Muscle of leg (tissue), 11 donors: Measurements from ENCODE around the gene RPUSD3. TPM values are rescaled to one million over a fixed set of nuclear protein-coding genes. Genes with fewer than 3 reads are reported as not detected.

Experiments
- DNase-seq: peaks from one replicate; pipeline ENCODE4 v3.0.0; 2013
- H3K27ac ChIP-seq: one replicate; pipeline ENCODE4 v1.5.1; 2013; ENCODE audit warnings: mild to moderate bottlenecking, low read length, control low read depth
- H3K27me3 ChIP-seq: one replicate; pipeline ENCODE4 v1.6.1; 2013; ENCODE audit warnings: low read length; ENCODE audit not compliant: control insufficient read depth, insufficient read depth
- H3K36me3 ChIP-seq: one replicate; pipeline ENCODE4 v1.6.1; 2013; ENCODE audit warnings: low read length; ENCODE audit not compliant: control insufficient read depth, insufficient read depth
- H3K4me1 ChIP-seq: one replicate; pipeline ENCODE4 v1.6.1; 2013; ENCODE audit warnings: low read length; ENCODE audit not compliant: control insufficient read depth, insufficient read depth
- H3K4me3 ChIP-seq: one replicate; pipeline ENCODE4 v1.5.1; 2013; ENCODE audit warnings: low read length, control low read depth
- H3K9me3 ChIP-seq: replicated peaks from 2 replicates; pipeline ENCODE4 v1.6.1; 2013; ENCODE audit warnings: low read depth, low read length; ENCODE audit not compliant: control insufficient read depth
- WGBS: methylation state at CpG from one replicate; pipeline ENCODE4 v1.1.5; 2013; ENCODE audit warnings: missing lambda C conversion rate; ENCODE audit not compliant: insufficient coverage; 5-methylcytosine and 5-hydroxymethylcytosine counted together
- polyA plus RNA-seq, 8 donors: library from polyadenylated mRNA; unstranded; fragments of 120-200 nt; gene quantifications; one replicate each; pipeline versions ENCODE4 v1.2.1 to v1.2.3, GENCODE V29; 2013; ENCODE audit warnings: inconsistent platforms in 1 of 8, low replicate concordance in 1 of 8; ENCODE audit not compliant: insufficient read length in 8 of 8, insufficient read depth in 1 of 8
- total RNA-seq: library from RNA; stranded (reverse); fragments of 120-200 nt; gene quantifications from one replicate; pipeline ENCODE4 v1.2.4, GENCODE V29; 2013

RPUSD3 gene
- total and polyA plus RNA-seq, 9 donors, result 18.6 to 32.7 (median 25.5) TPM

GRCh38 chr3:9792405-9793160 is 51.2 kb downstream of the RPUSD3 start, which contains the start of the genes ARPC4 and TADA3:
Gene ARPC4, plus strand, starts transcription at chr3:9793082. Its CDS starts 40 bp downstream, at chr3:9793122.
Gene TADA3, minus strand, starts transcription at chr3:9792473. Its CDS starts 1,007 bp downstream, at chr3:9791466.
- Histone ChIP-seq H3K4me3 (peak within 1 kb of the TSS; percentile 98), H3K36me3 (peaks cover 40% of the 10 kb centered on the region), H3K27ac (peak within 1 kb of the TSS; percentile 95), H3K9me3 (no peaks in the 10 kb centered on the region), H3K27me3 (no peaks in the 10 kb centered on the region), H3K4me1 (peaks cover 17% of the 10 kb centered on the region)
- under 1% methylated on average over 57 of the region's 65 CpGs for WGBS
- DNase-seq, result peak; percentile 99

GRCh38 chr3:9791790-9792404 is 51.9 kb downstream of the RPUSD3 start:
- Histone ChIP-seq H3K4me1 (peaks cover 17% of the 10 kb centered on the region), H3K27me3 (no peaks in the 10 kb centered on the region), H3K36me3 (peaks cover 39% of the 10 kb centered on the region), H3K27ac (peak overlapping the region; percentile 95), H3K9me3 (no peaks in the 10 kb centered on the region), H3K4me3 (peak overlapping the region; percentile 98)
- no peak for DNase-seq
- 91% methylated on average over 2 of the region's 14 CpGs for WGBS

- Histone ChIP-seq H3K27me3 (no peaks in the 10 kb centered on the region), H3K27ac (no peak overlapping the region), H3K4me3 (no peak overlapping the region), H3K4me1 (peaks cover 17% of the 10 kb centered on the region), H3K36me3 (peaks cover 42% of the 10 kb centered on the region), H3K9me3 (no peaks in the 10 kb centered on the region)
- WGBS, result 83% methylated on average over 11 of the region's 11 CpGs
- no peak for DNase-seq
Observed at GRCh38 chr3:9791127-9791526, 52.7 kb downstream of the RPUSD3 start.

Other genes starting within 250 kb of the RPUSD3 start
- gene MTMR14, start 194.5 kb downstream of the RPUSD3 start, total RNA-seq, result 20.3 TPM
- 10 to 100 TPM; 16.5 to 21.0 (median 18.9) TPM for gene MTMR14, start 194.5 kb downstream of the RPUSD3 start, polyA plus RNA-seq
- 0.09 TPM for gene CPNE9, start 140.2 kb downstream of the RPUSD3 start, total RNA-seq
- gene CPNE9, start 140.2 kb downstream of the RPUSD3 start, polyA plus RNA-seq, result under 1 TPM in 2 of 8 donors, not detected in 6; 0.06 to 0.14 TPM
- gene BRPF1, start 112.3 kb downstream of the RPUSD3 start, total RNA-seq, result 11.8 TPM
- gene BRPF1, start 112.3 kb downstream of the RPUSD3 start, polyA plus RNA-seq, result 10 to 100 TPM; 11.6 to 17.1 (median 13.9) TPM
- 21.4 TPM for gene OGG1, start 94.1 kb downstream of the RPUSD3 start, total RNA-seq
- 10 to 100 TPM; 24.0 to 38.6 (median 30.0) TPM for gene OGG1, start 94.1 kb downstream of the RPUSD3 start, polyA plus RNA-seq
- 19.8 TPM for gene CAMK1, start 74.1 kb downstream of the RPUSD3 start, total RNA-seq
- gene CAMK1, start 74.1 kb downstream of the RPUSD3 start, polyA plus RNA-seq, result 10 to 100 TPM; 12.3 to 22.0 (median 16.6) TPM
- 41.3 TPM for gene TADA3, start 51.5 kb downstream of the RPUSD3 start, total RNA-seq
- 10 to 100 TPM; 54.4 to 64.2 (median 59.9) TPM for gene TADA3, start 51.5 kb downstream of the RPUSD3 start, polyA plus RNA-seq
- 88.8 TPM for gene ARPC4, start 50.9 kb downstream of the RPUSD3 start, total RNA-seq
- gene ARPC4, start 50.9 kb downstream of the RPUSD3 start, polyA plus RNA-seq, result 100 to 1,000 TPM in 2 of 8 donors, 10 to 100 TPM in 6; 74.9 to 107 (median 87.7) TPM
- gene TTLL3, start 33.7 kb downstream of the RPUSD3 start, total RNA-seq, result 21.4 TPM
- gene TTLL3, start 33.7 kb downstream of the RPUSD3 start, polyA plus RNA-seq, result 10 to 100 TPM; 12.6 to 35.7 (median 27.1) TPM
- 0.13 TPM for gene CIDEC, start 36.2 kb upstream of the RPUSD3 start, total RNA-seq
- gene CIDEC, start 36.2 kb upstream of the RPUSD3 start, polyA plus RNA-seq, result 1 to 10 TPM in 2 of 8 donors, under 1 TPM in 6; 0.16 to 4.1 (median 0.36) TPM
- 19.7 TPM for gene JAGN1, start 46.6 kb upstream of the RPUSD3 start, total RNA-seq
- gene JAGN1, start 46.6 kb upstream of the RPUSD3 start, polyA plus RNA-seq, result 10 to 100 TPM; 25.0 to 33.3 (median 30.6) TPM
- 1.0 TPM for gene IL17RE, start 58.8 kb upstream of the RPUSD3 start, total RNA-seq
- gene IL17RE, start 58.8 kb upstream of the RPUSD3 start, polyA plus RNA-seq, result 1 to 10 TPM; 1.2 to 6.5 (median 3.1) TPM
- gene IL17RC, start 73.1 kb upstream of the RPUSD3 start, total RNA-seq, result 17.3 TPM
- 10 to 100 TPM; 18.7 to 26.9 (median 21.4) TPM for gene IL17RC, start 73.1 kb upstream of the RPUSD3 start, polyA plus RNA-seq
- 42.4 TPM for gene CRELD1, start 89.8 kb upstream of the RPUSD3 start, total RNA-seq
- 10 to 100 TPM; 22.5 to 41.4 (median 29.9) TPM for gene CRELD1, start 89.8 kb upstream of the RPUSD3 start, polyA plus RNA-seq
- gene PRRT3, start 108.4 kb upstream of the RPUSD3 start, total RNA-seq, result 0.75 TPM
- gene PRRT3, start 108.4 kb upstream of the RPUSD3 start, polyA plus RNA-seq, result 1 to 10 TPM; 1.2 to 2.5 (median 1.9) TPM
- gene EMC3, start 142.8 kb upstream of the RPUSD3 start, total RNA-seq, result 34.7 TPM
- 10 to 100 TPM; 37.4 to 45.7 (median 40.7) TPM for gene EMC3, start 142.8 kb upstream of the RPUSD3 start, polyA plus RNA-seq
- gene FANCD2, start 182.4 kb upstream of the RPUSD3 start, total RNA-seq, result 8.2 TPM
- 10 to 100 TPM in 4 of 8 donors, 1 to 10 TPM in 4; 6.5 to 11.5 (median 9.9) TPM for gene FANCD2, start 182.4 kb upstream of the RPUSD3 start, polyA plus RNA-seq